Left lung (tissue), 10 donors: ENCODE data around the gene FAM110A. TPM values are rescaled to one million over a fixed set of nuclear protein-coding genes. Genes with fewer than 3 reads are reported as not detected.

Experiments used
- ATAC-seq: fragments of 200-7000 bp; cut with Tn5 transposase; one replicate; pipeline ENCODE4 v1.9.1; 2020; ENCODE audit warnings: moderate library complexity
- DNase-seq, 4 donors: peaks; one replicate each; pipeline ENCODE4 v3.0.0-alpha.2; 2013 to 2020
- H3K27ac ChIP-seq, 2 donors: fragments of 200-600 bp; sonication (generic) in 1 of 2; one replicate each; pipeline versions ENCODE4 v1.5.0 to v1.8.0; 2020 to 2021
- H3K27me3 ChIP-seq, 2 donors: fragments of 200-600 bp; sonication (generic) in 1 of 2; one replicate each; pipeline versions ENCODE4 v1.5.0 to v1.8.0; 2020 to 2021
- H3K36me3 ChIP-seq, 2 donors: fragments of 200-600 bp; sonication (generic) in 1 of 2; one replicate each; pipeline versions ENCODE4 v1.5.0 to v1.8.0; 2020 to 2021
- H3K4me1 ChIP-seq, 2 donors: fragments of 200-600 bp; one replicate each; pipeline ENCODE4 v1.8.0; 2021
- H3K4me3 ChIP-seq, 2 donors: fragments of 200-600 bp; sonication (generic) in 1 of 2; one replicate each; pipeline versions ENCODE4 v1.5.0 to v1.8.0; 2020 to 2021; ENCODE audit warnings: mild to moderate bottlenecking in 1 of 2
- H3K9me3 ChIP-seq, 2 donors: fragments of 200-600 bp; sonication (generic) in 1 of 2; one replicate each; pipeline versions ENCODE4 v1.5.0 to v1.8.0; 2020 to 2021
- CTCF ChIP-seq, 2 donors: fragments of 200-600 bp; sonication (generic) in 1 of 2; IDR thresholded peaks; one replicate each; pipeline versions ENCODE4 v1.5.0 to v1.8.0; 2021; ENCODE audit warnings: antibody characterized with exemption in 2 of 2
- intact Hi-C, 2 donors: fragments of 100-400 bp; cut with DNase I; formaldehyde crosslinking; loops; one replicate each; pipeline versions ENCODE4 v1.11.2 to v1.14.2; 2022
- polyA plus RNA-seq, 6 donors: library from polyadenylated mRNA; unstranded; fragments of 120-200 nt; gene quantifications; one replicate each; pipeline ENCODE4 v1.2.1, GENCODE V29; 2013; ENCODE audit not compliant: insufficient read length in 6 of 6
- total RNA-seq, 2 donors: library from RNA; stranded (reverse); fragmentation: NEBNext Ultra II Directional; extraction: Animal tissue kit (Norgen Biotek cat#: 25700); gene quantifications; one replicate each; pipeline ENCODE4 v1.2.1, GENCODE V29; 2021
- donor health status: DM: no; HTN: yes; CAD: no.
- donor health status: DM: no; HTN: no; CAD: no.

Gene FAM110A
- total and polyA plus RNA-seq, 8 donors, result 11.8 to 21.5 (median 13.4) TPM

- ATAC-seq, result peak; percentile 61
- H3K4me1 ChIP-seq, result peaks cover 0 to 7% of the 10 kb centered on the region in 2 donors
- no peaks in the 10 kb centered on the region for H3K36me3 ChIP-seq
These were observed 51.8 kb downstream of the FAM110A start for GRCh38 chr20:884983-885952.

GRCh38 chr20:887137-887536 lies 53.6 kb downstream of the FAM110A start:
- DNase-seq, result no peak

More at GRCh38 chr20:884983-885952, 51.8 kb downstream of the FAM110A start:
- Histone ChIP-seq H3K27ac (no peak overlapping the region), H3K9me3 (no peaks in the 10 kb centered on the region), H3K4me3 (no peak overlapping the region), H3K27me3 (peaks cover 0 to 36% of the 10 kb centered on the region in 2 donors)
- TF ChIP-seq CTCF (IDR thresholded peaks at IDR 0.05), result no peak
- intact Hi-C loops, result no loop called here
- peak; percentile 38 to 77 (median 58) for DNase-seq

GRCh38 chr20:888057-888456 lies 54.5 kb downstream of the FAM110A start:
- H3K4me3 ChIP-seq, result no peak overlapping the region
- H3K27ac ChIP-seq, result no peak overlapping the region
- DNase-seq, result no peak
- H3K27me3 ChIP-seq, result peaks cover 0 to 36% of the 10 kb centered on the region in 2 donors
- no peak for ATAC-seq
- TF ChIP-seq CTCF (IDR thresholded peaks at IDR 0.05), result no peak
- no peaks in the 10 kb centered on the region for H3K9me3 ChIP-seq
- peaks cover 0 to 17% of the 10 kb centered on the region in 2 donors for H3K4me1 ChIP-seq
- H3K36me3 ChIP-seq, result no peaks in the 10 kb centered on the region
- intact Hi-C loops, result no loop called here

More at GRCh38 chr20:887137-887536, 53.6 kb downstream of the FAM110A start:
- Histone ChIP-seq H3K36me3 (no peaks in the 10 kb centered on the region), H3K27me3 (peaks cover 0 to 36% of the 10 kb centered on the region in 2 donors), H3K27ac (no peak overlapping the region), H3K9me3 (no peaks in the 10 kb centered on the region), H3K4me1 (peaks cover 0 to 17% of the 10 kb centered on the region in 2 donors), H3K4me3 (no peak overlapping the region)
- no peak for TF ChIP-seq CTCF (IDR thresholded peaks at IDR 0.05)
- ATAC-seq, result no peak
- intact Hi-C loops, result no loop called here

GRCh38 chr20:889106-889505 lies 55.6 kb downstream of the FAM110A start:
- ATAC-seq (no peak), DNase-seq (no peak)
- peaks cover 0 to 17% of the 10 kb centered on the region in 2 donors for H3K4me1 ChIP-seq
- TF ChIP-seq CTCF (IDR thresholded peaks at IDR 0.05), result no peak
- peaks cover 0 to 25% of the 10 kb centered on the region in 2 donors for H3K27me3 ChIP-seq
- H3K36me3 ChIP-seq, result no peaks in the 10 kb centered on the region
- no peak overlapping the region for H3K4me3 ChIP-seq
- intact Hi-C loops, result no loop called here
- H3K27ac ChIP-seq, result no peak overlapping the region
- no peaks in the 10 kb centered on the region for H3K9me3 ChIP-seq

- H3K27ac ChIP-seq, result no peak overlapping the region
- intact Hi-C loops, result no loop called here
- H3K9me3 ChIP-seq, result no peaks in the 10 kb centered on the region
- TF ChIP-seq CTCF (IDR thresholded peaks at IDR 0.05), result no peak
- ATAC-seq (no peak), DNase-seq (no peak)
- no peaks in the 10 kb centered on the region for H3K36me3 ChIP-seq
- peaks cover 0 to 17% of the 10 kb centered on the region in 2 donors for H3K4me1 ChIP-seq
- H3K27me3 ChIP-seq, result peaks cover 0 to 16% of the 10 kb centered on the region in 2 donors
- H3K4me3 ChIP-seq, result no peak overlapping the region
These were observed 56.5 kb downstream of the FAM110A start for GRCh38 chr20:889932-890463.
